NCI-H187 treated with DMSO at 0.1 percent for 48 hours (cell line): ENCODE measurements around the gene ISG15.
"Not testable (repeated sequence)": the region's sequence is repeated elsewhere in the genome, so short reads cannot be mapped to it uniquely, and the experiment has no call there.

Source experiments
- DNase-seq: peaks from one replicate; lab custom pipeline; 2025; lab: John Stamatoyannopoulos, UW

The ISG15 gene

DNA sequence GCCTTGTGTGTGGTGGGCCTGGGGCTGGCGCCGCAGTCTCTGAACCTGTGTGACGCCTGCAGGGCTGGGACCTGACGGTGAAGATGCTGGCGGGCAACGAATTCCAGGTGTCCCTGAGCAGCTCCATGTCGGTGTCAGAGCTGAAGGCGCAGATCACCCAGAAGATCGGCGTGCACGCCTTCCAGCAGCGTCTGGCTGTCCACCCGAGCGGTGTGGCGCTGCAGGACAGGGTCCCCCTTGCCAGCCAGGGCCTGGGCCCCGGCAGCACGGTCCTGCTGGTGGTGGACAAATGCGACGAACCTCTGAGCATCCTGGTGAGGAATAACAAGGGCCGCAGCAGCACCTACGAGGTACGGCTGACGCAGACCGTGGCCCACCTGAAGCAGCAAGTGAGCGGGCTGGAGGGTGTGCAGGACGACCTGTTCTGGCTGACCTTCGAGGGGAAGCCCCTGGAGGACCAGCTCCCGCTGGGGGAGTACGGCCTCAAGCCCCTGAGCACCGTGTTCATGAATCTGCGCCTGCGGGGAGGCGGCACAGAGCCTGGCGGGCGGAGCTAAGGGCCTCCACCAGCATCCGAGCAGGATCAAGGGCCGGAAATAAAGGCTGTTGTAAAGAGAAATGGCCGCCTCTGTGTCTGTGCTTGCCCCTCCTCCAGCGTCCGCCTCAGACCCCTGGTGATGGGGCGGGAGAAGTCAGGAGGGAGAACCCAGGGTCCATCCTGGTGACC is 788 bp downstream of the ISG15 start:
- DNase-seq, result no peak

DNA sequence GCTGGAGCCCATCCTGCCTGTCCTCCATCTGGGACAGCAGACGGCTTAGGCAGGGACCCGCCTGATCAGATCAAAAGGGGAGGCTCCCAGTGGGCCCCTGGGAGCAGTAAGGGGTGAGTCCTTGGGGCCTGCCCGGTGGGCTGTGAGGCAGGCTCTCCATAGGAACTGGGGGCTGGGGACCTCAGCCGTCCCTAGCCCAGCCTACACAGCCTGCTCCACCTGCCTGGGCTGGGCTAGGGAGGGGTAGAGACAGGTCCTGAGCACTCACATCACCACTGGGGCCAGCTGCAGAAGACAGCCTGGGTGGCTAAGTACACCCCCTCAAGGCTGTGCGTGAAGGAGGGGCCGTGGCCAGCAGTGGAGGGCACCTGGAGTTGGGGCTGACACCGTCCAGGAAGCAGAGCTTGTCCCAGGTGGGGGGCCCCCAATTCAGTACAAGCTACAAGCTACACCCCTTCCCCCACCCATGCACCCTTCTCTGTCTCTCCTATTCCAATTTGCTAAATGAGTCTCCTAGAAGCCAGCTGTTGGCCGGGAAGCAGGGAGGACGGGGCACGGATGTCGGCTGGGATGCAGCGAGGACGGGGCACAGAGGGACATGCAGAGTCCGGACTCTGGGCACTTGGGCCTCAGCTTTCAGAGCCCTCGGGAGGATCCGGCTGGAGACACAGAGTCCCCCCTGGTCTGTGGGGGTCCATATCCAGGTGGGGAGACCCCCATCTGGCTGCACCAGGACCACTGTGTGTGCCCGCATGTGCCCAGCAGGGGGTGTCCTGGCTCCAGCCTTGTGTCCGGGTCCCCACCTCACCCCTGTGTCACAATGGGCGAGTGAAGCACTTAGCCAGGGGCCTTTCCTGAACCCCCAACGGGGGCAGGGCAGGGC is 1.7 kb downstream of the ISG15 start:
- DNase-seq, result no peak

DNA sequence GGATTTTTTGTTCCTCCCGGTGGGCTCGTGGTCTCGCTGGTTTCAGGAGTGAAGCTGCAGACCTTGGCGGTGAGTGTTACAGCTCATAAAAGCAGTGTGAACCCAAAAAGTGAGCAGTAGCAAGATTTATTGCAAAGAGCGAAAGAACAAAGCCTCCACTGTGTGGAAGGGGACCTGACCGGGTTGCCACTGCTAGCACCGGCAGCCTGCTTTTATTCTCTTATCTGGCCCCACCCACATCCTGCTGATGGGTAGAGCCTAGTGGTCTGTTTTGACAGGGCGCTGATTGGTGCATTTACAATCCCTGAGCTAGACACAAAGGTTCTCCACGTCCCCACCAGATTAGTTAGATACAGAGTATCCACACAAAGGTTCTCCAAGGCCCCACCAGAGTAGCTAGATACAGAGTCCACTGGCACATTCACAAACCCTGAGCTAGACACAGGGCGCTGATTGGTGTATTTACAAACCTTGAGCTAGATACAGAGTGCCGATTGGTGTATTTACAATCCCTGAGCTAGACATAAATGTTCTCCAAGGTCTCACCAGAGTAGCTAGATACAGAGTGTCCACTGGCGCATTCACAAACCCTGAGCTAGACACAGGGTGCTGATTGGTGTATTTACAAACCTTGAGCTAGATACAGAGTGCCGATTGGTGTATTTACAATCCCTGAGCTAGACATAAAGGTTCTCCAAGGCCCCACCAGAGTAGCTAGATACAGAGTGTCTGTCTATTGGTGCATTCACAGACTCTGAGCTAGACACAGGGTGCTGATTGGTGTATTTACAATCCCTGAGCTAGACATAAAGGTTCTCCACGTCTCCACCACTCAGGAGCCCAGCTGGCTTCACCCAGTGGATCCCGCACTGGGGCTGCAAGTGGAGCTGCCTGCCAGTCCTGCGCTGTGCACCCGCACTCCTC is 4.4 kb downstream of the ISG15 start:
- not testable (repeated sequence) for DNase-seq

DNA sequence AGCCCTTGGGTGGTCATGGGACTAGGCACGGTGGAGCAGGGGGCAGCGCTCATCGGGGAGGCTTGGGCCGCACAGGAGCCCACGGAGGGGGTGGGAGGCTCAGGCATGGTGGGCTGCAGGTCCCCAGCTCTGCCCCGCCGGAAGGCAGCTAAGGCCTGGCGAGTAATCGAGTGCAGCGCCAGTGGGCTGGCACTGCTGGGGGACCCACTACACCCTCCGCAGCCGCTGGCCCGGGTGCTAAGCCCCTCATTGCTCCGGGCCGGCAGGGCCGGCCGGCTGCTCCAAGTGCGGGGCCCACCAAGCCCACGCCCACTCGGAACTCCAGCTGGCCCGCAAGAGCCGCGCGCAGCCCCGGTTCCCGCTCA is 5.0 kb downstream of the ISG15 start:
- not testable (repeated sequence) for DNase-seq

DNA sequence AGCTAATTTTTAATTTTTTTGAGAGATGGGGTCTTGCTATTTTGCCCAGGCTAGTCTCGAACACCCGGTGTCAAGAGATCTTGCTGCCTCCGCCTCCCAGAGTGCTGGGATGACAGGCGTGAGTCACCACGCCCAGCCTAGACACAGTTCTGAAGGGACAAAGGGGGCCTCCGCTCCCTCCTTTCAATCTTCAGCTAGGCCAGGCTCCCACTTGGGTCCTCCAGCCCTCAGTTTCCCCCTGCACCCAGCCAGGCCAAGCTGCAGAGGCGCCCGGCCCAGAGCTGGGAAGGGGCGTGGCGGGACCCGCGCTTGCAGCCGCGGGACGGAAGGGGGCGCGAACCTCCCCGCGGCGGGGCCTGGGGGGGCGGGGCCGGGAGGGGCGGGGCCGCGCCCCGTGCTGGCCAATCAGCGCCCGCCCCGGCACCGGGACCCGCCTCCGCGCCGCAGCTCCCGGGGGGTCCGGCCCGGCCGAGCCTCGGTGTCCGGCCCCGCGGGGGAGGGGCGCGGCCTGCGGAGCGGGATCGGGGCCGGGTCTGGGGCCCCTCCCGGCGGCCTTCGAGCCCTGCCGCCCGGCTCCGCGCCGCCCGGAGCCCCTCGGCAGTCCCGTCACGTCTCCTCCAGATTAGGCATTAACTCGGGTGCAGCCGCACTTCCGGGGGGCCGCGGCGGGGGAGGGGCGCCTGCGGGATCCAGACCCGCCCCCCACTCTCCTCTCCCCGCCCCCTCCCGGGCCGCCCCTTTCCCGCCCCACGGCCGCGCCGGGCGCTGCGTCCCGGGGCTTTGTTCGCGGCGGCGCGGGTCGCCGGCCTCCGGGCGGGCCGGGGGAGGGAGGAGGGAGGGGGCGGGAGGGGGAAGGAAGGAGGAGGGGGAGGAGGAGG is 6.1 kb downstream of the ISG15 start:
- DNase-seq, result no peak

DNA sequence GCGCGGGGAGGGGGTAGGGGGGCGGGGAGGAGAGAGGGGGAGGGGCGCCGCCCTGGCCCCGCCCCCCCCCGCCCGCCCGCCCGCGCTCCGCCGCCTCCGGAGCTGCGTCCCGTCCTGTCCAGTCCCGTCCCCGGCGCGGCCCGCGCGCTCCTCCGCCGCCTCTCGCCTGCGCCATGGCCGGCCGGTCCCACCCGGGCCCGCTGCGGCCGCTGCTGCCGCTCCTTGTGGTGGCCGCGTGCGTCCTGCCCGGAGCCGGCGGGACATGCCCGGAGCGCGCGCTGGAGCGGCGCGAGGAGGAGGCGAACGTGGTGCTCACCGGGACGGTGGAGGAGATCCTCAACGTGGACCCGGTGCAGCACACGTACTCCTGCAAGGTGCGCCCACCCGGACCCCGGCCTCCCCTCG is 6.7 kb downstream of the ISG15 start, which contains the start of gene AGRN:
TSS of gene AGRN (plus strand) at position 121 of the 405 bp plus-strand sequence. CDS start at position 174, 53 bp downstream.
- no peak for DNase-seq

DNA sequence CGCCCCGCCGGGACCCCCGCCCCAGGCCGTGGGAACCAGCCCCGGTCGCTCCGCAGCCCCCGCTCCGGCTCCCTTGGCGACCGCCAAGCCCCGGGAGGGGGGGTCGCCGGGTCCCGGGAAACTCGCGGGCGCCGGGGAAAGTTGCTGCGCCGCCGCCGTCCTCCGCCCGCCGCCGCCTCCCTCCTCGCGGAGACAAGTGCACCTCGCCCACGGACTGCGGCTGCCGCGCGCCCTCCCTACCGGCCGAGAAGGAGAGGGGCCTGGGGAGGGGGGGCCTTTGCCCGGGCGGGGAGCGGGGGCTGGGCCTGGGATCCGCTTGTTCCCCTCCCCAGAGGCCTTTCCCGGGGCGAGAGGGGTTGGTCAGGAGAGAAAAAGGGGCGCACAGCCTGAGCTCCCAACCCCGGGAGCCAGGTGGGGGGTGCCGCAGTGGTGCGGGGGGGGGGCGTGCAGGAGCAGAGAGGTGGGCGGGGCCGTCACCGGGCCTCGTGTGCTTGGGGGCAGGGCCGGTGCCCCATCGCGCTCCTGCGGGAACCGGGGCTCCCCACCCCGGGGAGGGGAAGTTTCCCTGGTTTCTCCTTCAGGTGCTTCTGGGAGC is 7.2 kb downstream of the ISG15 start:
- no peak for DNase-seq

DNA sequence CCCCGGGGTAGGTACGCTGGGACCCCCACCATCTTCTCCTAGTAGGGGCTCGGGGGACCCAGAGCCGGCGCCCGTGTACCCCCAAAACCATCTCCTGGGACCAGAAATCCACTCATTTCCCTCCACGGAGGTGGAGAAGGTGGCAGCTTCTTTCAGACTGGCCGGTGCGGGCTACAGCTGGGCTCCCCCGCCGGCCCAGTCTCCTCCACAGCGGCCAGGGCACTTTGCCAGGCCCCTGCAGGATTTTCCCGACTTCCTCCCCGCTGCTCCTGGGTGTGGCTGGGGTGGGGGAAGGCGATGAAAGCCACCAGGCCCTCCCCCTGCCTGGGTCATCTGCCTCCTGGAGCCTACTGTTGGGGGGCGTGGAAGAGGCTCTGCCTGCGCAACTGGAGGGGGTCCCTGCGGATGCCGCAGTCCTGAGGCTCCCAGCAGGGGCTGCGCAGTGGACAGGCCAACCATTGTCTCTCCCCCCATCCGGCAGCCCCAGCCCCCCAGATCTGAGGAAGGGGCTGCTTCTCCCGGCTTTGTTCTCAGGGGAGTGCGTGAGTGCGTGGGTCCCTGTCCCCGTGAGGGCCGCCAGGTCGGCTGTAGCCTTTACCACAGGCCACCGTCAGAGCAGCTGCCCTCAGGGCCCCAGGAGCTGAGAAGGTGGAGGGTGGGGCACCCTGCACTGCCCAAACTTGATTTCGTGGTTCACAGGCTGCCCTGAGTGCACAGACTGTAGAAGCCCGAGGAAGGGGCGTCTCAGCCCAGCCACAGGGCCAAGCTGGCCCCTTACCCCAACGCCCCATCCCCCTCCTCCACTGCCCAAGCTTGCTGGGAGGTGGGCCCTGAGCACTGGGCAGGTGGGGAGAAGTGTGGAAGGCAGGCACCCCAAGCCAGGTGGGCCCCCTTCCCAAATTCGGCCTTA is 8.0 kb downstream of the ISG15 start:
- DNase-seq, result no peak

DNA sequence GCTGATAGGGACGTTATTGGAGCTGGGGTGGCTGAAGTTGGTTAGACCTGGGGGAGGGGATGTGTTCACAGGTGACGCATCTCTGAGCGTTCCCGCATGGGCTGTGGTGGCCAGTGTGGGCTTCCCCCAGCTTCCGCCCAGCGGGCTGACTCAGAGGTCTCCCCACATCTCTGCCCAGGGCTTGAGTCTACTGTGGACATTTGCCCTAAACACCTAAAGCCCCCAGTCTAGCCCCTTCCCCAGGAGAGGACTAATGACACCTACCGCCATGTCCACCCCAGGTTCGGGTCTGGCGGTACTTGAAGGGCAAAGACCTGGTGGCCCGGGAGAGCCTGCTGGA is 8.6 kb downstream of the ISG15 start:
- no peak for DNase-seq

DNA sequence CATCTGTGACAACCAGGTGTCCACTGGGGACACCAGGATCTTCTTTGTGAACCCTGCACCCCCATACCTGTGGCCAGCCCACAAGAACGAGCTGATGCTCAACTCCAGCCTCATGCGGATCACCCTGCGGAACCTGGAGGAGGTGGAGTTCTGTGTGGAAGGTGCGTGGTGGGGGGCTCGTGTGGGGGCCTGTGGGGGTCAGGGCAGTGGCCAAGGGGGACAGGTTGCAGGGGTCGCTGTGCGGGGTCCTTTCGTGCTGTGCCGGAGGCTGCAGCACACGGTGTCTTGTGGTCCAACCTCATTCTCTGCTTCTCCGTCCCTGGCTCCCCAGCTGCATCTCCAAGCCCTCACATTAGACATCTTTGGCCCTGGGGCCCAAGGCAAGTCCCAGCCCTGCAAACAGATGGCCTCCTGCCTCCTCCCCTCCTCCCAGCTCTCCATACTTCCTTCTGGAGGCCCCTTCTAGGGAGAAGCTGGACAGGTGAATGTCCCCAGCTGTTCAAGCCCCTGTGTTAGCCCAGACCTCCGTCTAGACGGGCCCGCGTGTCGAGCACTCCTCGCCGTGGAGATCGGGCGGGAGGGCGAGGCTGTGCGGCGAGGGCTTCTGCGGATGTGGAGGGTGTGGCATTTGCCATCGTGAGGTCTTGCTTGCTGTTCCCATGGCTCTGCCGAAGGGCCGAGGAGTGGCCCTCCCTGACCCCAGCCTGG is 9.2 kb downstream of the ISG15 start:
- no peak for DNase-seq

DNA sequence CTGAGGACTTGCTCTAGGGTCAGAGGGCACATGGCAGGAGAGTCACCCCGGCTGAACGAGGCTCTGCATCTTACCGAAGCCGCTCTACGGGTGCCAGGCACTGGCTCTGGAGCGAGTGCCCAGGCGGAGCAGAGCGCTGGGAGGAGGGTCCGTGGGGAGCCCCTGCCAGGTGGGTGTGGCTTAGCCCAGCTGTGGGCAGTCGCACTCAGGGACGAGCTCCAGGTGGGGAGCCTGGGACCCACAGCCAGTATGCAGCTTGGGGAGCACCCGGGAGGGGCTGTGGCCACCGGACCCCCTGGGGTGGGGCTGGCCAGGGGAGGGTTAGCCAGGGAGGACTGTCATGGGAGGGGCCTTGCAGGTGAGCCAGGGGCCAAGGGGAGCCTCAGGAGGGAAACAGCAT is 10.4 kb downstream of the ISG15 start:
- DNase-seq, result no peak

DNA sequence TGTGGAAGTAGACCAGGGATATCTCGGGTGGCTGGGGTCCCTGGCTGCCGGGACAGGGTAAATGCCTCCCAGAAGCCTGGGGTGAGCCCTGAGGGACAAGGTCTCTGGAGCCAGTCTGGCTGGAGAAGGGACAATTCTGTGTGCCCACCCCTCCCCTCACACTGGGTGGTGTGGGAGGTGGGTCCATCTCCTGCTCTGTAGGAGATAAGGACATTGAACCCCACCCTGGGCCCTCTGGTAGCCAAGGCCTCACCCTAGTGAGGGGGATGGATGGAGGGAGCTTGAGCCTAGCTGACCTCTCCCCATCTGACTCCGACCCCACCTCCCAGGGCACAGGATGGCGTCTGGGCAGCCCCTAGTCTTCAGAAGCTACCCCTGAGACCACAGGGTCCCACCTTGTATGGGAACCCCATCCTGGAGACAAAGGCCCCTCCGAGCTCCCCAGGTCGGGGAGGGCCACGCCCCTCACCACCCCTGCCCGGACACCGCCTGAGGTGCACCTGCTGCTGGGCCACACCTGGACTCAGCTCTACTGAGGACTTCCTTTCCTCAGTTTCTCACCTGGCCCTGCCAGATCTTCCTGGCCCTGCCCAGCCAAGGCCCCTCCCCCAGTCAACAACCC is 11.0 kb downstream of the ISG15 start:
- no peak for DNase-seq

DNA sequence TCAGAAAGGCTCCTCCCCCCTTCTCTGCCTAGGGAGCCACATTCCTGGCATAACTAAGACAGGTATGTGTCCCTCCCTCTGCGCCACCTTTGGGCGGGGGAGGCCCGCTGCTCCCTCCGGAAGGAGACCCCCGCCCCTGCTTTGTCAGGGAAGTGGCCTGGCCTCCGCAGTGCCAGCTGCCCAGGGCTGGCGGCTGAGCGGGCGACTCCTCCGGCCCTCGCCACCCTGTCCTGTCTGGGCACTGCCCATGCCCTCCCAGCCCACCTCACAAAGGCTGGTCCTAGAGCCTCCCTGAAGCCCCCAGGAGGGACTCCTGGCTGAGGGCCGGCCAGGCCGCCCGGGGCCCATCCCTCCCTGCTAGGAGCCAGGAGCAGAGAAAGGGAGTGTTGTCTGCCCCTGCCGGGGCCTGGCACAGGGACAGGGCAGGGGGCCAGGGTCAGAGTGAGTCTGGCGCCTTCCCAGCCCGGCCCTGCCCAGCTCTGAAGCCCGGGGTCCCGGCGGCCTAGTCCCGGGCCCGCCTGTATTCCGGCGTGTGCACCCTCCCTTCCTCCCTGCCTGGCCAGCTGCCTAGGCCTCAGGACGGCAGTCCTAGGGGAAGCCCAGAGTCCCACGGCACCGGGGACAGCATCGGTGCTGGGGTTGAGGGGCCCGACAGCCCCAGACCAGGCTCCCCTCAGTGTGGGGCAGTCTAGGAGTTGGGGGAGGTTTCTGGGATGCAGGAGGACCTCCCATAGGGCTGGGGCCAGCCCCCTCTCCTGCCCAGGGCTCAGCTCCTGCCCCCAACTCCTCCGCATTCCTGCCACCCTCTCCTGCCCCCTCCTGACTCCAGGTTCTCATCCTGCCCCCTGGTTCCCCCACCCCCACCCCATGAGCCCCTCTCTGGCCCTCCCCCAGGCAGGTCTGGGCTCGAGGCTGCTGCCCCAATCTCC is 11.7 kb downstream of the ISG15 start:
- DNase-seq, result no peak

DNA sequence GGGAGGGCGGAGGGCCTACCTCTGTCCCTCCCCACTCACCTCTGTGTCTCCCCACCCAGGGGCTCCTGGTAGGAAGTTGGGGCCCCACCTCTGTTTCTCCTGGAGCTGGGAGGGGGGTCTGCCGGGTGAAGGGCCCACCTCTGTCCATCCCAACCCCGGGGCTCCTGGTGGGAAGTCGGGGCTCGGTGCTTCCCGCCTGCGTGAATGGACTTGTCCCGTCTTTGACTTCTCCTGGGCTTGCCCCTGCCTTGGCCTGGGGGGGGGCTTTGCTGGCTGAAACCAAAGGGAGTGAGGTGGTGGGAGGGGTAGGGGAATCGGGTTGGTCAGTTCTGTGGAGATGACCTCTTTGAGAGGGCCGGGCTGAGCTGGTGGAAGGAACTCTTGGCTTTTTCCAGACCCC is 12.4 kb downstream of the ISG15 start:
- DNase-seq, result no peak

DNA sequence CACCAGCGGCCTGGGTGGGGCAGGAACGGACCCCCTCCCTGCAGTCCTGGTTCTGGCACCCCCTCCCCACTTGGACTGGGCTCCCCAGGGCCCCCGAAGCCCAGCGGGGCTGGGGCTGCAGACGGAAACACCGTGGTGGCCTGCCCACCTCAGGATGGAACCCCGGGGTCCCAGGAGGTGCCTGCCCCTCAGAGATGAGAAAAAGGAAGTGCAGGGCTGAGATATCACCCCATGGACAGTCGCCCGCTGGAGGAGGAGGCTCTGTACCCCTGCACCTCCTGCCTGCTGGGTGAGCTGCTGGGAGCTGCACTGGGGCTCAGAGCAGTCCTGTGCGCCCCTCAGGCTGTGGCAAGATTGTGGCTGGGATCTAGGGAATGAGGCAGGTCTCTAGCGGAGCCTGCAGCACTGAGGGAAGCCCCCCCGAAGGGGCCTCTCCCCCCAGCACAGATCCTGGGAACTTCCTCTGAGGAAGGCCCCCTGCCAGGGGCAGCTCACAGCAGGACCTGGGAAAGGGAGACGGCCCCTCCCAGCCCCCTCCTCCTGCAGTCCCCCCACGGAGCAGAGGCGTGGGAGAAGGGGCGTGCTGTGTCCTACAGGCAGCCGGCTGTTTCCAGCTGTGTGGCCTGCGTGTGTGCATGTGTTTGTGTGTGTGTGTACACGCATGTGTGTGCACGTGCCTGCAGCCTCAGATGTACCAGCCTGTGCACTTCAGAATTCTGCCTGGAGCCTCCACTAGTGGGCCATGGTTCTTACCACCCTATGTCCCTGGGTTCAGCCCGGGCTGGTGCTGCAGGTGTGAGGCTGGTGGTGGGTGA is 13.5 kb downstream of the ISG15 start:
- DNase-seq, result no peak

DNA sequence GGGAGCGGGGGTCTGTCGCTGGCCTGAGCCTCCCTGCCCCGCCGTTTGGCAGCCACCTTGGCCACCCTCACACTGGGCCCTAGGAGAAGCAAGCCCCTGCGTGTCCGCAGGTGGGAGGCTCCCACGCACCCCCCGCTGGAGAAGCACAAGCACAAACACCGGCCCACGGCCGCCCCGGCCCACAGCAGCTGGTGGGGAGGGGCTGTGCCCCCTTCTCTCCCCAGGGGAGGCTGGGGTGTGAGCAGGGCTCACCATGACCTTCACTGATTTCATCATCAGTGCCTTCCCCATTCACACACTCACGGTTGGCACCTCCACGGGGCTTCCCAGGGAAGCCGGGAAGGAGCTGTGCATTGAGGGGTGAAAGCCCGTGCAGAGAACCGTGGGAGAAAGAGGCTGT is 14.5 kb downstream of the ISG15 start:
- DNase-seq, result no peak
